K562 treated with DMSO at 1 percent for 24 hours (cell line): ENCODE results near the gene PTPN3. TPM values are rescaled to one million over a fixed set of nuclear protein-coding genes. Genes with fewer than 3 reads are reported as not detected.

Experiments used
- total RNA-seq: library from RNA; unstranded; fragments of 300-600 nt; gene quantifications from 2 replicates; pipeline ENCODE4 v1.2.3, GENCODE V29; 2022; ENCODE audit warnings: low read depth; ENCODE audit not compliant: insufficient read depth

PTPN3 gene
- 0.05 TPM in 1 of 2 replicates, not detected in the other for total RNA-seq

DNA sequence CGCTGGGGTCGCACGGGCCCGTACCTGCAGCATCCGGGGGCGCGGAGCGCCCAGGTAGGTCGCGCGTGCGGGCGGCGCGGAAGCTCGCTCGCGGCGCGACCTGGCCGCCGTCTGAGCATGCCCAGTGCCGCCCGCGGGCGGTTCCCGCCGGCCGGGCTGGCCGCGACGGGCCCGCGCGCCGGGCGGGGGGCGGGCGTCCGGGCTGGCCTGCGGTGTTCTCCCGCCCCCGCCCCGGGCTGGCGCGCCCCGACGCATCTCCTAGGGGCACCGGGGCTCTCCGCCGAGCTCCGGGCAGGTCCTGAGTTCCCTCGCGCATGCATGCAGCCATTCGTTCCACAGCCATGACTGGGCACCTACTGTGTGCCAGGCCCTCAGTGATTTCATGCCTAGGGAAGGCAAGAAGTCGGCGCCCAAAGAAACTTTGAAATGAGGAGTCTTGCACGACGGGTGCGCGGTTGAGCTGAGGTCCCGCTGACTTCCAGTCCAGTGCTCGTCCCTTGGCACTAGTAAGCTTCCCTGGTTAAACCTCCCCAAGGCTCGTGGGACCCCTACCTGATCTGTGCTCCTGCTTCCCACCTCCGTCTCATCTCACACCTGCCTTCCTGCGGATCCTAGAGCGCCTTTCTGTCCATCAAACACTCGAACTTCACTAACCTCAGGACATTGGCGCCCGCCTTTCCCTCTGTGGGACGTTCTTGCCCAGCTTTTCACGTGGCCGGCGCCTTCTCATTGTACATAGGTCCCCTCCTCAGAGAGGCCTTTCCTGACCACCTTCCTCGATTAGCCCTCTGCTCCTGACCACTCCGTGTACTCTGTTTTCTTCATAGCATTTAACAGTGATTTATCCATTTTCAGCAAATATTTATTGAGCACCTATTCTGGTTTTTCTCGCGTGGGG lies at the start of gene PTPN3:
PTPN3 (minus strand) TSS at position 113 of the 898 bp plus-strand sequence. CDS start 34,873 bp downstream, outside the sequence.

Other genes starting within 250 kb of the PTPN3 start
- gene EPB41L4B, start 177.2 kb downstream of the PTPN3 start, total RNA-seq = not detected in 2 replicates